ENCODE data around the gene JUNB. TPM values are rescaled to one million over a fixed set of nuclear protein-coding genes. Genes with fewer than 3 reads are reported as not detected.

Gene JUNB
- total and polyA plus RNA-seq, 2 donors: 121 to 139 TPM

GRCh38 chr19:12754465-12755196 is 36.7 kb upstream of the JUNB start:
- H3K4me3 ChIP-seq (ENCODE audit: low read length in 2 of 2): no peak overlapping the region
- H3K27ac ChIP-seq (ENCODE audit: low read depth in 1 of 2, low read length in 1 of 2): no peak overlapping the region
- H3K27me3 ChIP-seq (ENCODE audit: control insufficient read depth in 2 of 2, insufficient read depth in 1 of 2, low read length in 1 of 2): peaks cover 0 to 64% of the 10 kb centered on the region in 2 donors
- H3K4me1 ChIP-seq (ENCODE audit: control insufficient read depth in 2 of 2, insufficient read depth in 2 of 2, low read length in 2 of 2): peaks cover 6 to 10% of the 10 kb centered on the region in 2 donors
- H3K9me3 ChIP-seq (ENCODE audit: control insufficient read depth in 2 of 2, insufficient read depth in 1 of 2, low read length in 1 of 2): peaks cover 0 to 3% of the 10 kb centered on the region in 2 donors
- no peaks in the 10 kb centered on the region for H3K36me3 ChIP-seq (ENCODE audit: control insufficient read depth in 2 of 2, insufficient read depth in 2 of 2, low read length in 1 of 2)
- WGBS: 79% methylated on average over 50 of the region's 50 CpGs
- DNase-seq (ENCODE audit: low read depth in 6 of 9, low spot score in 9 of 9): no peak

GRCh38 chr19:12756150-12756883 is 35.0 kb upstream of the JUNB start:
- H3K4me1 ChIP-seq (ENCODE audit: control insufficient read depth in 2 of 2, insufficient read depth in 2 of 2, low read length in 2 of 2): peaks cover 6 to 7% of the 10 kb centered on the region in 2 donors
- DNase-seq (ENCODE audit: low read depth in 6 of 9, low spot score in 9 of 9): no peak
- WGBS: 94% methylated on average over 19 of the region's 19 CpGs
- H3K9me3 ChIP-seq (ENCODE audit: control insufficient read depth in 2 of 2, insufficient read depth in 1 of 2, low read length in 1 of 2): peaks cover 0 to 7% of the 10 kb centered on the region in 2 donors
- peaks cover 0 to 47% of the 10 kb centered on the region in 2 donors for H3K27me3 ChIP-seq (ENCODE audit: control insufficient read depth in 2 of 2, insufficient read depth in 1 of 2, low read length in 1 of 2)
- no peak overlapping the region for H3K4me3 ChIP-seq (ENCODE audit: low read length in 2 of 2)
- no peak overlapping the region for H3K27ac ChIP-seq (ENCODE audit: low read depth in 1 of 2, low read length in 1 of 2)
- no peaks in the 10 kb centered on the region for H3K36me3 ChIP-seq (ENCODE audit: control insufficient read depth in 2 of 2, insufficient read depth in 2 of 2, low read length in 1 of 2)

DNA sequence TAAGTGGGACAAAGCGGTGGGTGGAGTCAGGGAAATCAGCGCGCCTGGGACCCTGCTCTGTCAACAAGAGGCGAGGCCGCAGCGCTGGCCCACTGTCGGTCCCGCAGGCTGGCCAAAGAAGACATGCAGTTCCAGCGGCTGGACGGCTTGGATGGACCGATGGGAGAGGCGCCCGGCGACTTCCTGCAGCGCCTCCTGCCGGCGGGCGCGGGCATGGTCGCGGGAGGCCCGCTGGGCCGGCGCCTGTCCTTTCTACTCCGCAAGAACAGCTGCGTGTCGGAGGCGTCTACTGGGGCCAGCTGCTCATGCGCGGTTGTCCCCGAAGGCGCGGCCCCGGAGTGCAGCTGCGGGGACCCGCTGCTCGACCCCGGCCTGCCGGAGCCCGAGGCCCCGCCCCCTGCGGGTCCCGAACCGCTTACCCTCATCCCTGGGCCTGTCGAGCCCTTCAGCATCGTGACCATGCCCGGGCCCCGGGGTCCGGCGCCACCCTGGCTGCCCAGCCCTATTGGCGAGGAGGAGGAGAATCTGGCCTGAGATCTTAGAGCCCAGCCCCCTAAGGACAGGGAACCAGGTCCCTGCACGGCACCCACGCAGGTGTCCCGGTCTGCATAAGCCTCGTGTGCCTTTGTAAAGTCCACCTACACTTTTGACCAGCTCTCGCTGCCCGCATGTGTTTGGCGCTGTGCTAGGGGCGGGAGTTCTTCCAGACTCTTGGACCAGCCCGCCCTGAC is 33.6 kb upstream of the JUNB start:
- Histone ChIP-seq H3K36me3 (ENCODE audit: control insufficient read depth in 2 of 2, insufficient read depth in 2 of 2, low read length in 1 of 2) (no peaks in the 10 kb centered on the region), H3K4me3 (ENCODE audit: low read length in 2 of 2) (no peak overlapping the region), H3K27ac (ENCODE audit: low read depth in 1 of 2, low read length in 1 of 2) (no peak overlapping the region), H3K4me1 (ENCODE audit: control insufficient read depth in 2 of 2, insufficient read depth in 2 of 2, low read length in 2 of 2) (peaks cover 6 to 7% of the 10 kb centered on the region in 2 donors), H3K9me3 (ENCODE audit: control insufficient read depth in 2 of 2, insufficient read depth in 1 of 2, low read length in 1 of 2) (peaks cover 0 to 7% of the 10 kb centered on the region in 2 donors), H3K27me3 (ENCODE audit: control insufficient read depth in 2 of 2, insufficient read depth in 1 of 2, low read length in 1 of 2) (peaks cover 0 to 35% of the 10 kb centered on the region in 2 donors)
- WGBS: 13% methylated on average over 60 of the region's 60 CpGs
- peak in 4 of 9 donors; percentile 38 to 66 (median 60) for DNase-seq (ENCODE audit: low read depth in 6 of 9, low spot score in 9 of 9)

DNA sequence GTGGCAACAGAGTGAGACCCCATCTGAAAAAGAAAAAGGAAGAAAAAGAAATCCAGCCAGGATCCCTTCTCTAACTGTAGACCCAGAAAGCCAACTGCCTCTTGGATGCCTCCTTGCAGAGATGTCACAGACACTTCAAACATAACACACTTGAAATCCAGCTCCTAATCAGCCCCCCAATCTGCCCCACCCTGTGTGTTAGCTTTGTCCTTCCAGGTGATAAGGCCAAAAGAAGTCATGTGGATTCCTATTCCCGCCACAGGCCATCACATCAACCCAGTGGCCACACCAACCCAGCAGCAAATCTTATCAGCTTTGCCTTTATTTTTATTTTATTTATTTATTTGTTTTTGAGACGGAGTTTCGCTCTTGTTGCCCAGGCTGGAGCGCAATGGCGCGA is 31.6 kb upstream of the JUNB start:
- H3K4me1 ChIP-seq (ENCODE audit: control insufficient read depth in 2 of 2, insufficient read depth in 2 of 2, low read length in 2 of 2): peaks cover 6 to 7% of the 10 kb centered on the region in 2 donors

GRCh38 chr19:12763100-12763499 is 28.2 kb upstream of the JUNB start:
- Histone ChIP-seq H3K27me3 (ENCODE audit: control insufficient read depth in 2 of 2, insufficient read depth in 1 of 2, low read length in 1 of 2) (peaks cover 0 to 13% of the 10 kb centered on the region in 2 donors), H3K4me1 (ENCODE audit: control insufficient read depth in 2 of 2, insufficient read depth in 2 of 2, low read length in 2 of 2) (peaks cover 0 to 4% of the 10 kb centered on the region in 2 donors), H3K9me3 (ENCODE audit: control insufficient read depth in 2 of 2, insufficient read depth in 1 of 2, low read length in 1 of 2) (peaks cover 0 to 4% of the 10 kb centered on the region in 2 donors), H3K4me3 (ENCODE audit: low read length in 2 of 2) (no peak overlapping the region), H3K27ac (ENCODE audit: low read depth in 1 of 2, low read length in 1 of 2) (no peak overlapping the region), H3K36me3 (ENCODE audit: control insufficient read depth in 2 of 2, insufficient read depth in 2 of 2, low read length in 1 of 2) (no peaks in the 10 kb centered on the region)
- 97% methylated on average over 11 of the region's 11 CpGs for WGBS
- DNase-seq (ENCODE audit: low read depth in 6 of 9, low spot score in 9 of 9): no peak

More for the DNA sequence above, 31.6 kb upstream of the JUNB start:
- H3K36me3 ChIP-seq (ENCODE audit: control insufficient read depth in 2 of 2, insufficient read depth in 2 of 2, low read length in 1 of 2): no peaks in the 10 kb centered on the region
- 99% methylated on average over 6 of the region's 6 CpGs for WGBS
- no peak for DNase-seq (ENCODE audit: low read depth in 6 of 9, low spot score in 9 of 9)
- no peak overlapping the region for H3K27ac ChIP-seq (ENCODE audit: low read depth in 1 of 2, low read length in 1 of 2)
- peaks cover 0 to 7% of the 10 kb centered on the region in 2 donors for H3K9me3 ChIP-seq (ENCODE audit: control insufficient read depth in 2 of 2, insufficient read depth in 1 of 2, low read length in 1 of 2)
- no peak overlapping the region for H3K4me3 ChIP-seq (ENCODE audit: low read length in 2 of 2)
- H3K27me3 ChIP-seq (ENCODE audit: control insufficient read depth in 2 of 2, insufficient read depth in 1 of 2, low read length in 1 of 2): peaks cover 0 to 29% of the 10 kb centered on the region in 2 donors

- WGBS: 99% methylated on average over 16 of the region's 16 CpGs
Observed at GRCh38 chr19:12764698-12765097, 26.6 kb upstream of the JUNB start.

DNA sequence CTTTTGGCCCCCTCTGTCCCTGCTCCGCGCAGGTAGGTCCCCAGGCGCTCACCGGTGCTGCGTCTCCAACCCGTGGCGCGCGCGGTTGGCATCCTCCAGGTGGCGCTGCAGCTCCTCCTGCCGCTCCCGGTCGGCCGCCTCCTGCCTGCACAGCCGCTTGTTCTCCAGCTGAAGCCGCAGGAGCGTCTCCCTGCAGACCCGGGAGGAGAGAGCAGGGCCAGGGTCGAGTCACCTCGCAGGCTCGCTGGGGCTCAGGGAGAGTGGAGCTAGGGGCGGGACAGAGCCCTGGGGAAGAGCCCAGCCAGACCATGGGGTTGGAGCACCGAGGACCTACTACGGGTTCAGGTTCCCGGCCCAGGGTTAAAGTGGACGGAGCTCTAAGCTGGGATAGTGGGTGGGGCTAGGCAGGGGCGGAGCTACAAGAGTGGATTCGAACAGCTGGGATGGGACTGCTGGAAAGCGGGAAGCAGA is 25.2 kb upstream of the JUNB start:
- Histone ChIP-seq H3K27ac (ENCODE audit: low read depth in 1 of 2, low read length in 1 of 2) (no peak overlapping the region), H3K4me1 (ENCODE audit: control insufficient read depth in 2 of 2, insufficient read depth in 2 of 2, low read length in 2 of 2) (peaks cover 2 to 17% of the 10 kb centered on the region in 2 donors), H3K4me3 (ENCODE audit: low read length in 2 of 2) (peak overlapping the region; percentile 8 to 21), H3K9me3 (ENCODE audit: control insufficient read depth in 2 of 2, insufficient read depth in 1 of 2, low read length in 1 of 2) (peaks cover 0 to 4% of the 10 kb centered on the region in 2 donors), H3K27me3 (ENCODE audit: control insufficient read depth in 2 of 2, insufficient read depth in 1 of 2, low read length in 1 of 2) (peaks cover 0 to 14% of the 10 kb centered on the region in 2 donors), H3K36me3 (ENCODE audit: control insufficient read depth in 2 of 2, insufficient read depth in 2 of 2, low read length in 1 of 2) (no peaks in the 10 kb centered on the region)
- WGBS: 52% methylated on average over 30 of the region's 30 CpGs
- DNase-seq (ENCODE audit: low read depth in 6 of 9, low spot score in 9 of 9): peak in 3 of 9 donors; percentile 65 to 80 (median 75)

More at GRCh38 chr19:12764698-12765097, 26.6 kb upstream of the JUNB start:
- H3K27me3 ChIP-seq (ENCODE audit: control insufficient read depth in 2 of 2, insufficient read depth in 1 of 2, low read length in 1 of 2): peaks cover 0 to 9% of the 10 kb centered on the region in 2 donors
- DNase-seq (ENCODE audit: low read depth in 6 of 9, low spot score in 9 of 9): no peak
- H3K4me3 ChIP-seq (ENCODE audit: low read length in 2 of 2): no peak overlapping the region
- H3K27ac ChIP-seq (ENCODE audit: low read depth in 1 of 2, low read length in 1 of 2): no peak overlapping the region
- H3K4me1 ChIP-seq (ENCODE audit: control insufficient read depth in 2 of 2, insufficient read depth in 2 of 2, low read length in 2 of 2): peaks cover under 1 to 9% of the 10 kb centered on the region in 2 donors
- no peaks in the 10 kb centered on the region for H3K36me3 ChIP-seq (ENCODE audit: control insufficient read depth in 2 of 2, insufficient read depth in 2 of 2, low read length in 1 of 2)
- H3K9me3 ChIP-seq (ENCODE audit: control insufficient read depth in 2 of 2, insufficient read depth in 1 of 2, low read length in 1 of 2): peaks cover 0 to 4% of the 10 kb centered on the region in 2 donors

DNA sequence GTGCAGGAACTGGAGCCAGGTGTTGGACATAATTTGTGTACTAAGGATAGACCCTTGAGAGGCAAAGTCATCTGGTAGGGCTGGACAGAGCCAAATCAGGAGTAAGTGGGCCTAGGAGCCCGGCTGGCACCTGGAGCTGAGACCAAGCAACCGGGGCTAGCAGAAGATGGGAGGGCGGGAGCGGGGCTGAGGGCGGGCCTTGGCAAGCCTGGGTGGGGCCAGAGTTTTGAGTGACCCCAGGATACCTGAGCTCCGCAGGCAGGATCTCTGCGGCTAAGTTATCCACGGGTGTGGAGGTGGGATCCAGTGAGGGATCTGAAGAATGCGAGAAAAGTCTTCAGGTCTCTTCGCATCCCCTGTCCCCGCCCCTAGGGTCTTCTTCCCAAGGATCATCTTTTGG is 24.1 kb upstream of the JUNB start:
- no peak overlapping the region for H3K4me3 ChIP-seq (ENCODE audit: low read length in 2 of 2)
- peaks cover 0 to 17% of the 10 kb centered on the region in 2 donors for H3K27me3 ChIP-seq (ENCODE audit: control insufficient read depth in 2 of 2, insufficient read depth in 1 of 2, low read length in 1 of 2)
- WGBS: 98% methylated on average over 11 of the region's 11 CpGs
- peaks cover 0 to 4% of the 10 kb centered on the region in 2 donors for H3K9me3 ChIP-seq (ENCODE audit: control insufficient read depth in 2 of 2, insufficient read depth in 1 of 2, low read length in 1 of 2)
- no peak for DNase-seq (ENCODE audit: low read depth in 6 of 9, low spot score in 9 of 9)
- peaks cover 2 to 17% of the 10 kb centered on the region in 2 donors for H3K4me1 ChIP-seq (ENCODE audit: control insufficient read depth in 2 of 2, insufficient read depth in 2 of 2, low read length in 2 of 2)
- H3K27ac ChIP-seq (ENCODE audit: low read depth in 1 of 2, low read length in 1 of 2): no peak overlapping the region
- no peaks in the 10 kb centered on the region for H3K36me3 ChIP-seq (ENCODE audit: control insufficient read depth in 2 of 2, insufficient read depth in 2 of 2, low read length in 1 of 2)
